ENCODE results near the gene MSX2.

DNA sequence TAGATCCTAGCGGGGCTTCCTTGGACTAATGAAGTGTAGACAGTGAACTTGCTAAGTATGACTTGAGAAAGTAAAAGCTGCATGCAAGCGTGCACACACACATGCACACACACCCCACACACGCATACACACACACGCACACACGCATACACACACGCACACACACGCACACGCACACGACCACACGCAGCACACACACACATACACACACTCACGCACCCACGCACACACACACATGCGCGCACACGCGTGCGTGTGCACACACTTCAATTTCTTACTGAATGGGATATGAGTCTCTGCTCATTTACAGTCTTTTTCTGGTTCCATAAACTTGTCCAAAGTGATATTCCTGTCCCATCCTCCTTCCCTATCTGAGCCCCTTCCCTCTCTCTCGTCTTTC lies 41.2 kb downstream of the MSX2 start:
- TF ChIP-seq CTCF (conservative IDR thresholded peaks at IDR 0.05; ENCODE audit: low read length) (no peak), EZH2phosphoT487 (IDR thresholded peaks at IDR 0.05; ENCODE audit: borderline replicate concordance, low read depth, low read length) (no peak)

Measured in OCI-LY7 (cell line).